ENCODE results near the gene CAMTA1. TPM values are rescaled to one million over a fixed set of nuclear protein-coding genes. Genes with fewer than 3 reads are reported as not detected.

Gene CAMTA1
- total and polyA plus RNA-seq, 4 donors = 78.7 to 438 (median 173) TPM

GRCh38 chr1:7009741-7010525 lies 224.7 kb downstream of the CAMTA1 start:
- Histone ChIP-seq H3K27me3 (ENCODE audit: control insufficient read depth in 1 of 2, insufficient read depth in 2 of 2, low read length in 1 of 2) (no peaks in the 10 kb centered on the region), H3K4me3 (ENCODE audit: low read length in 2 of 2) (no peak overlapping the region), H3K36me3 (ENCODE audit: control insufficient read depth in 1 of 2, insufficient read depth in 2 of 2, low read length in 1 of 2) (no peaks in the 10 kb centered on the region), H3K4me1 (ENCODE audit: control insufficient read depth in 1 of 2, insufficient read depth in 2 of 2, low read length in 2 of 2) (no peaks in the 10 kb centered on the region), H3K27ac (ENCODE audit: low read depth in 1 of 2, low read length in 2 of 2) (no peak overlapping the region), H3K9me3 (ENCODE audit: control insufficient read depth, low read length) (no peaks in the 10 kb centered on the region)
- ATAC-seq (ENCODE audit: low FRiP score) = no peak
- WGBS, 2 donors = 80 to 83% methylated on average over 12 to 16 of the region's 16 CpGs
- intact Hi-C loops (cut with DNase I) = no loop called here
- no peak for DNase-seq

DNA sequence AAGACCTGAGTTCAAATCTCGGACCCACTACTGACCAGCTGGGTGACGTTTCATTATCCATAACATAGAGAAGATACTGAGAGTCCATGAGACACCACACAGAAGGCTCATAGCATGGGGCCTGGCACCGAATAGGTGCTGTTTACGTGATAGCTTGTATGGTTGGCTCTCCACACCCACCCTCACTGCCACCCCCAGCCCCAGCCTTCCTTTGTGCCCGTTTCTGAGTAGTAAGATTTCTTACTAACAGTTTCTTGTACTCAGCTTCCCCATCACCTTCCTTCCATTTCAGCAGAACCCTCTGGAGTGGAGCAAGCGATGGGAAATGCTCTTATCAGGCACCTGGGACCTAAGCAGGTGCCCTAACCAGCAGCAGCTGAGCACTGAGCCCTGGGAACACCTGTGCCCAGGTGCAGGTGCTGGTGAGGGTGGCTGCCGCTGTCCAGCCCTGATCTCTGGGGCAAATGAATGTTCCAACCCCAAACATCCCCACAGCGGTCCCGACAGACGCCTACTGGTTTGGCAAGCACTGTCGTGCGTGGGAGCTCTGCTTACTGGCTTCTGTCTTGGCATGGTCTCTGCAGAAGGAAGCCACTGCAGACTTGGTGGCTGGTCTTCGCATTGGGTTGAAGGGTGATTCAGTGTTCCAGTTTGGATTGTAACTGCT lies 225.4 kb downstream of the CAMTA1 start:
- Histone ChIP-seq H3K9me3 (ENCODE audit: control insufficient read depth, low read length) (no peaks in the 10 kb centered on the region), H3K4me3 (ENCODE audit: low read length in 2 of 2) (no peak overlapping the region), H3K36me3 (ENCODE audit: control insufficient read depth in 1 of 2, insufficient read depth in 2 of 2, low read length in 1 of 2) (no peaks in the 10 kb centered on the region), H3K4me1 (ENCODE audit: control insufficient read depth in 1 of 2, insufficient read depth in 2 of 2, low read length in 2 of 2) (no peaks in the 10 kb centered on the region), H3K27ac (ENCODE audit: low read depth in 1 of 2, low read length in 2 of 2) (no peak overlapping the region), H3K27me3 (ENCODE audit: control insufficient read depth in 1 of 2, insufficient read depth in 2 of 2, low read length in 1 of 2) (no peaks in the 10 kb centered on the region)
- DNase-seq (no peak), ATAC-seq (ENCODE audit: low FRiP score) (no peak)
- intact Hi-C loops (cut with DNase I) = no loop called here
- WGBS, 2 donors = 78 to 80% methylated on average over 13 of the region's 13 CpGs

- Histone ChIP-seq H3K4me3 (ENCODE audit: low read length in 2 of 2) (no peak overlapping the region), H3K27ac (ENCODE audit: low read depth in 1 of 2, low read length in 2 of 2) (no peak overlapping the region), H3K4me1 (ENCODE audit: control insufficient read depth in 1 of 2, insufficient read depth in 2 of 2, low read length in 2 of 2) (no peaks in the 10 kb centered on the region), H3K27me3 (ENCODE audit: control insufficient read depth in 1 of 2, insufficient read depth in 2 of 2, low read length in 1 of 2) (no peaks in the 10 kb centered on the region), H3K36me3 (ENCODE audit: control insufficient read depth in 1 of 2, insufficient read depth in 2 of 2, low read length in 1 of 2) (no peaks in the 10 kb centered on the region), H3K9me3 (ENCODE audit: control insufficient read depth, low read length) (no peaks in the 10 kb centered on the region)
- no peak for ATAC-seq (ENCODE audit: low FRiP score)
- no peak for DNase-seq
- 93 to 95% methylated on average over 9 of the region's 9 CpGs for WGBS, 2 donors
- intact Hi-C loops (cut with DNase I) = no loop called here
Measured at GRCh38 chr1:7011826-7012225, 226.6 kb downstream of the CAMTA1 start.

- DNase-seq = no peak
- Histone ChIP-seq H3K36me3 (ENCODE audit: control insufficient read depth in 1 of 2, insufficient read depth in 2 of 2, low read length in 1 of 2) (no peaks in the 10 kb centered on the region), H3K4me1 (ENCODE audit: control insufficient read depth in 1 of 2, insufficient read depth in 2 of 2, low read length in 2 of 2) (no peaks in the 10 kb centered on the region), H3K27ac (ENCODE audit: low read depth in 1 of 2, low read length in 2 of 2) (no peak overlapping the region), H3K9me3 (ENCODE audit: control insufficient read depth, low read length) (no peaks in the 10 kb centered on the region), H3K4me3 (ENCODE audit: low read length in 2 of 2) (no peak overlapping the region), H3K27me3 (ENCODE audit: control insufficient read depth in 1 of 2, insufficient read depth in 2 of 2, low read length in 1 of 2) (no peaks in the 10 kb centered on the region)
- 93 to 94% methylated on average over 14 of the region's 14 CpGs for WGBS, 2 donors
- intact Hi-C loops (cut with DNase I) = no loop called here
- ATAC-seq (ENCODE audit: low FRiP score) = no peak
Measured at GRCh38 chr1:7012461-7012924, 227.2 kb downstream of the CAMTA1 start.

DNA sequence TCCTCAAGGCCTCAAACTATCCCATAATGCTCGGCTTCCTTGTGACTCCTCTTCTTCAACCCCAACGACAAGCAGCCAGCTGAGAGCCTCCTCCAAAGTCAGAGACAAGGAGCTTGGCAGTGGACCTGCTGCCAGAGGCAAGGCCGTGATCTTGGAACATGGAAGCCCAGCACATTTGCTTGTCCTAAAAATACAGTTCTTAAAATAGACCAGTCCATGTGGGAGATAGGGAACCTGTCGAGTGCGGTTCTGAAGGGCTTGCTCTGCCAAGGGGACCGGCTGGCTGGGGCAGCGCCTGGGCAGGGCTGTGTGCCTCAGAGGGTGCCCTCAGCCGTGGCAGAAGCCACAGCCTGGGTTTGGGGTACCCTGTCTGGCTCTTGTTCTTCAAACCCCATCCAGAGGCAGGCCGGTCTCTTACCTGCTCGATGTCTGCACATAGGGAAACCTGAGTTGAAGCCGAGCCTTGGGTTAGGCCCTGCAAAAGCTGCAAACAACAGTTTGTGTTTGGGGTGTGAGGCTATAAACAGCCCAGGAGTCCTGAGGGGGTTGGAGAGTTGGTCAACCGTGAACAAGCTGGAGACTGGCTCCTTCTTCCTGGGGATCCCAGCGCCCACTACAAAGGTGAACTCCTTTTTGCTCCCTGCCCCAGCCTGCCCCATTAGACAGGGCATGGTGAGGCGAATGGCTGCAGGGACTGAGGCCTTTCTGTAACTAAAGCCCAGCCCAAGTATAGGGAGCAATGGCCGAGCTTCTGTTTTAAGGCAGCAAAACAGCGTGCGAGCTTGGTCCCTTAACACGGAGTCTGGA lies 228.8 kb downstream of the CAMTA1 start:
- H3K4me1 ChIP-seq (ENCODE audit: control insufficient read depth in 1 of 2, insufficient read depth in 2 of 2, low read length in 2 of 2) = no peaks in the 10 kb centered on the region
- no peak overlapping the region for H3K4me3 ChIP-seq (ENCODE audit: low read length in 2 of 2)
- no peaks in the 10 kb centered on the region for H3K27me3 ChIP-seq (ENCODE audit: control insufficient read depth in 1 of 2, insufficient read depth in 2 of 2, low read length in 1 of 2)
- 50% methylated on average over 18 of the region's 18 CpGs for WGBS, 2 donors
- DNase-seq = no peak
- no peaks in the 10 kb centered on the region for H3K36me3 ChIP-seq (ENCODE audit: control insufficient read depth in 1 of 2, insufficient read depth in 2 of 2, low read length in 1 of 2)
- intact Hi-C loops (cut with DNase I) = no loop called here
- no peak overlapping the region for H3K27ac ChIP-seq (ENCODE audit: low read depth in 1 of 2, low read length in 2 of 2)
- H3K9me3 ChIP-seq (ENCODE audit: control insufficient read depth, low read length) = no peaks in the 10 kb centered on the region
- peak; percentile 28 for ATAC-seq (ENCODE audit: low FRiP score)

- no peaks in the 10 kb centered on the region for H3K36me3 ChIP-seq (ENCODE audit: control insufficient read depth in 1 of 2, insufficient read depth in 2 of 2, low read length in 1 of 2)
- H3K9me3 ChIP-seq (ENCODE audit: control insufficient read depth, low read length) = no peaks in the 10 kb centered on the region
- no peak overlapping the region for H3K4me3 ChIP-seq (ENCODE audit: low read length in 2 of 2)
- no peaks in the 10 kb centered on the region for H3K4me1 ChIP-seq (ENCODE audit: control insufficient read depth in 1 of 2, insufficient read depth in 2 of 2, low read length in 2 of 2)
- ATAC-seq (ENCODE audit: low FRiP score) (no peak), DNase-seq (no peak)
- no peaks in the 10 kb centered on the region for H3K27me3 ChIP-seq (ENCODE audit: control insufficient read depth in 1 of 2, insufficient read depth in 2 of 2, low read length in 1 of 2)
- H3K27ac ChIP-seq (ENCODE audit: low read depth in 1 of 2, low read length in 2 of 2) = no peak overlapping the region
- 80 to 86% methylated on average over 8 of the region's 8 CpGs for WGBS, 2 donors
- intact Hi-C loops (cut with DNase I) = no loop called here
Measured at GRCh38 chr1:7014640-7014930, 229.3 kb downstream of the CAMTA1 start.

- Histone ChIP-seq H3K36me3 (ENCODE audit: control insufficient read depth in 1 of 2, insufficient read depth in 2 of 2, low read length in 1 of 2) (no peaks in the 10 kb centered on the region), H3K4me1 (ENCODE audit: control insufficient read depth in 1 of 2, insufficient read depth in 2 of 2, low read length in 2 of 2) (no peaks in the 10 kb centered on the region), H3K27me3 (ENCODE audit: control insufficient read depth in 1 of 2, insufficient read depth in 2 of 2, low read length in 1 of 2) (no peaks in the 10 kb centered on the region), H3K27ac (ENCODE audit: low read depth in 1 of 2, low read length in 2 of 2) (no peak overlapping the region), H3K4me3 (ENCODE audit: low read length in 2 of 2) (no peak overlapping the region), H3K9me3 (ENCODE audit: control insufficient read depth, low read length) (no peaks in the 10 kb centered on the region)
- ATAC-seq (ENCODE audit: low FRiP score) (no peak), DNase-seq (no peak)
- intact Hi-C loops (cut with DNase I) = no loop called here
- 90 to 91% methylated on average over 7 of the region's 7 CpGs for WGBS, 2 donors
Measured at GRCh38 chr1:7015022-7015421, 229.8 kb downstream of the CAMTA1 start.

- Histone ChIP-seq H3K4me1 (ENCODE audit: control insufficient read depth in 1 of 2, insufficient read depth in 2 of 2, low read length in 2 of 2) (no peaks in the 10 kb centered on the region), H3K27ac (ENCODE audit: low read depth in 1 of 2, low read length in 2 of 2) (no peak overlapping the region), H3K36me3 (ENCODE audit: control insufficient read depth in 1 of 2, insufficient read depth in 2 of 2, low read length in 1 of 2) (no peaks in the 10 kb centered on the region), H3K9me3 (ENCODE audit: control insufficient read depth, low read length) (no peaks in the 10 kb centered on the region), H3K4me3 (ENCODE audit: low read length in 2 of 2) (no peak overlapping the region), H3K27me3 (ENCODE audit: control insufficient read depth in 1 of 2, insufficient read depth in 2 of 2, low read length in 1 of 2) (no peaks in the 10 kb centered on the region)
- intact Hi-C loops (cut with DNase I) = no loop called here
- 89 to 91% methylated on average over 7 of the region's 7 CpGs for WGBS, 2 donors
- DNase-seq = no peak
- ATAC-seq (ENCODE audit: low FRiP score) = no peak
Measured at GRCh38 chr1:7018351-7018750, 233.1 kb downstream of the CAMTA1 start.
